Measurements from ENCODE around the gene BIRC7.

GRCh38 chr20:63273635-63274380 is 38.1 kb downstream of the BIRC7 start:
- TF ChIP-seq TAF1 (IDR thresholded peaks at IDR 0.05; ENCODE audit: low read depth, low read length), result no peak
- TF ChIP-seq POLR2A (IDR thresholded peaks at IDR 0.05; ENCODE audit: low read depth, low read length), result no peak
- TF ChIP-seq POLR2AphosphoS5 (IDR thresholded peaks at IDR 0.05; ENCODE audit: low read depth, low read length), result no peak
- no peak for TF ChIP-seq SPI1 (IDR thresholded peaks at IDR 0.05; ENCODE audit: low read depth, low read length)
- no peak for TF ChIP-seq PAX5 (IDR thresholded peaks at IDR 0.05; ENCODE audit: insufficient read depth, low read length, severe bottlenecking)
- no peak for TF ChIP-seq POU2F2 (IDR thresholded peaks at IDR 0.05; ENCODE audit: low read depth, low read length)
